ENCODE data around the gene CXXC5.

Gene CXXC5

GRCh38 chr5:139667001-139667729 is 19.0 kb downstream of the CXXC5 start:
- DNase-seq: no peak

- no peak for DNase-seq
These were observed 19.5 kb downstream of the CXXC5 start for GRCh38 chr5:139667730-139668063.

- no peak for DNase-seq
These were observed 20.1 kb downstream of the CXXC5 start for GRCh38 chr5:139668064-139668880.

GRCh38 chr5:139668924-139669661 is 20.9 kb downstream of the CXXC5 start:
- no peak for DNase-seq

DNA sequence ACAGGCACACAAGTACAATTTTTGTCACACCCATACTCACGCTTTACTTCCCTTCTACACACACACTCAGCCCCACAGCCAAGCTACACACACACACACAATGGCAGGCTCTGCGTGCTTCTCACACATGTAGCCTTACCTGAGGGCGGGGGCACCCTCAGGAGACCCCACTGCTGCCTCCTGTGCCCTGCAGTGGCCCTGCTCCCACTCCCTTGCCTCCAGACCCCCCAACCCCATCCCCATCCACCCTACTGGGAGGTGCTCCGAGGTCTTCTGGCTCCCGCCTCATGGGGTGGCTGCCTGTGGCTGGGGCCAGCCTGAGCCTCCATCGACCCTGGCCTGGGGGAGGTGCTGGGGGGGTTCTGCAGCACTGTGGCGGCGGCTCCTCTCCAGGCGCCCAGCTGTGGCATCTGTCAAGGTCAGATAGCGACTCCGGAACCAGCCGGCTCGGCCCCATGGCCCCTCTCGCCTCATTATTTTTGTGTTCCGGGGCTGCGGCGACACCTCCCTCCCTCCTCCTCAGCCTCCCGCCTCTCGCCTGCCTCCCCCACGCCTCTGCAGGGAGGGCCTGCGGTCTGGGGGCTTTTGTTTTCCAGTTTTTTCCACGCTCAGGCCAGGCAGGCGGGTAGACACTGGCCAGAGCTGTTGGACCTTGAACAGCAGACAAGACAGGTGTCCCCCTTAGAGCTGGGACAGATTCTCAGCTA is 21.7 kb downstream of the CXXC5 start:
- peak; percentile 36 for DNase-seq

GRCh38 chr5:139670369-139671095 is 22.4 kb downstream of the CXXC5 start:
- DNase-seq: peak; percentile 28

- no peak for DNase-seq
These were observed 23.1 kb downstream of the CXXC5 start for GRCh38 chr5:139671096-139671841.

GRCh38 chr5:139675213-139675612 is 27.1 kb downstream of the CXXC5 start:
- DNase-seq: no peak

- DNase-seq: no peak
These were observed 27.7 kb downstream of the CXXC5 start for GRCh38 chr5:139675825-139676224.

GRCh38 chr5:139676406-139676805 is 28.3 kb downstream of the CXXC5 start:
- DNase-seq: no peak

GRCh38 chr5:139676951-139677735 is 29.0 kb downstream of the CXXC5 start:
- no peak for DNase-seq

DNA sequence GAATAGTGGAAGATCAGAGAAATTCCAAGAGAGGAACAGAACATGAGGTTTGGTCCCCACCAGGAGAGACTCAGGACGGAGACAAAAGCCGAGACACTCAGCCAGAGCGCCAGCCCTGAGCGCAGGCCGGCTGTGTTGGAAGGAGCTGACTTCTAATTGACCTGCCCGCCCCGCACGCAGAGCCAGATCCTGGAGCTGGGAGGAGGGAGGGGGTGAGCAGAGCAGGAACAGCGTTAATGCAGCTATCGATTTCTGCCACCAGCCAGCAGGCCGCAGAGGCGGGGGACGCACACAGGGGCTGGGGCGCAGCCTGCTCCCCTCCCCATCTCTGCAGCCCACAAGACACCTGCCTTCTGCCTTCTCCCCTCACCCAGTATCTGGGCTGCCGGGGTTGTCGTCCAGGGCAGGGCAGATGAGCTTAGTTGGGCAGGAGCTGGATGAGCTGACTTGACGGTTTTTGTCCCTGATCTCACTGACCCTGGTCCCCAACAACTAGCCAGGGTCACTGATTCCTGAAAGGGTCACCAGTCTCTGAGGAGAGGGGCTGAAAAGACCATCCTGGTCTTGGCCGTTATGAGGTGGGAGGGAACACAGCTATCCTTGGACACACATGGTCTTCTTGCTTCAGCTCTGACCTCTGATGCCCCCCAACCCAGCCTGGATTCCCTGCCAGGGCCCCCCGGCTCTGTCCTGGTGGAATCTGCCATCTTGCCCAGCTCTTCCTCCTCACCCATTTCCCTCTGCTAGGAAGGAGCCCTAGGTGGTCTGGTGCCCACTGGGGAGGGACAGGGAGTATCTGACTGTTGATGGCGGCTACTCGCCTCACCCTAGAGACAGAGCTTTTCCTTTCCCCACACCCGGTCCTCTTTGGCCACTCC is 29.8 kb downstream of the CXXC5 start:
- DNase-seq: no peak

DNA sequence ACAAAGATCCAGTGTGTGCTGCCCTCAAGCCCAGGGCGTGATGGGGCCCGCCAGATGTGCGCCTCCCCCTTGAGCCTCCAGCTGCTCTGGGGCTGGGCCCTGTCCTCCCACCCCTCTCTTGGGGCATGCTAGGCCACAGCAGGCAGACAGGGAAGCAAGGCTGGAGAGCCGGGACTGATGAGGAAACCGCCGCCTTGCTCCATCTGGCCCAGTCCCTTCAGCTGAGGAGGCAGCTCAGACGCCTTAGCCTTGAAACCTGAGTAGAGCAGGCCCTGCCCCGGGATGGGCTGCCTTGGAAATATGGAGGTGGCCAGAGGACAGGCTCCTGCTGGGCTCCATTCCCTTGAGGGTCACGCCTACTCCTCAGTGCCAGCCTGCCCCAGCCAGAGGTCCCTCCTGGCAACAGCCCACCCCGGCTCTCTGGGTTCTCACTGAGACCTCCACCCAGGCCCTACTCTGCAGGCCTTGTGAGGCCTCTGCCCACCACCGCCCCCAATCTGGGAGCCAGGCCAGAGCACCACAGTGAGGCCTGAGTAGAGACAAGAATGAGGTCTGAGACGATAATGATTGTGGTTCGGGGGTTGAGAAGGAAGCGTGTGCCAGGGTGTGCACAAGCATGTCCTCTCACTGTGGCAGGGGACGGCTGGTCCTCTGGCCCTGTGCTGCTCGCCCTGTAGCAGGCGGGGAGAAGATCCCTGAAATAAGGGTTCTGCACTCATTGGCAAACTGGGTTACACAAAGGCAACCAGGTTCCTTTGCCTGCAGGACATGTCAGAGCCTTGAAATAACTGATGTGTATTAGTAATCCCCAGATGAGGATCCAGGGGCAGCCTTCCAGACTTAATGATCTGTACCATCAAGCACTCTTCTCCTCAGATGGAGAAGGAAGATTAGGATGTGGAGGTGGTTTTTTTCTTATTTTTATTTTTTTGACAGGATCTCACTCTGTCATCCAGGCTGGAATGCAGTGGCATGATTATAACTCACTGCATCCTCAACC is 30.9 kb downstream of the CXXC5 start:
- no peak for DNase-seq

DNA sequence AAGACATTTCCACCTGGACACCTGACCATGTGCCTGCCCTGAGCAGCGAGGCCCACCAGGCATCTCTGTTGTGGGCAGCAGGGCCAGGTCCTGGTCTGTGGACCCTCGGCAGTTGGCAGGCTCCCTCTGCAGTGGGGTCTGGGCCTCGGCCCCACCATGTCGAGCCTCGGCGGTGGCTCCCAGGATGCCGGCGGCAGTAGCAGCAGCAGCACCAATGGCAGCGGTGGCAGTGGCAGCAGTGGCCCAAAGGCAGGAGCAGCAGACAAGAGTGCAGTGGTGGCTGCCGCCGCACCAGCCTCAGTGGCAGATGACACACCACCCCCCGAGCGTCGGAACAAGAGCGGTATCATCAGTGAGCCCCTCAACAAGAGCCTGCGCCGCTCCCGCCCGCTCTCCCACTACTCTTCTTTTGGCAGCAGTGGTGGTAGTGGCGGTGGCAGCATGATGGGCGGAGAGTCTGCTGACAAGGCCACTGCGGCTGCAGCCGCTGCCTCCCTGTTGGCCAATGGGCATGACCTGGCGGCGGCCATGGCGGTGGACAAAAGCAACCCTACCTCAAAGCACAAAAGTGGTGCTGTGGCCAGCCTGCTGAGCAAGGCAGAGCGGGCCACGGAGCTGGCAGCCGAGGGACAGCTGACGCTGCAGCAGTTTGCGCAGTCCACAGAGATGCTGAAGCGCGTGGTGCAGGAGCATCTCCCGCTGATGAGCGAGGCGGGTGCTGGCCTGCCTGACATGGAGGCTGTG is 32.4 kb downstream of the CXXC5 start:
- no peak for DNase-seq

DNA sequence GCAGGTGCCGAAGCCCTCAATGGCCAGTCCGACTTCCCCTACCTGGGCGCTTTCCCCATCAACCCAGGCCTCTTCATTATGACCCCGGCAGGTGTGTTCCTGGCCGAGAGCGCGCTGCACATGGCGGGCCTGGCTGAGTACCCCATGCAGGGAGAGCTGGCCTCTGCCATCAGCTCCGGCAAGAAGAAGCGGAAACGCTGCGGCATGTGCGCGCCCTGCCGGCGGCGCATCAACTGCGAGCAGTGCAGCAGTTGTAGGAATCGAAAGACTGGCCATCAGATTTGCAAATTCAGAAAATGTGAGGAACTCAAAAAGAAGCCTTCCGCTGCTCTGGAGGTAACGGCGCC is 32.9 kb downstream of the CXXC5 start:
- DNase-seq: no peak

DNA sequence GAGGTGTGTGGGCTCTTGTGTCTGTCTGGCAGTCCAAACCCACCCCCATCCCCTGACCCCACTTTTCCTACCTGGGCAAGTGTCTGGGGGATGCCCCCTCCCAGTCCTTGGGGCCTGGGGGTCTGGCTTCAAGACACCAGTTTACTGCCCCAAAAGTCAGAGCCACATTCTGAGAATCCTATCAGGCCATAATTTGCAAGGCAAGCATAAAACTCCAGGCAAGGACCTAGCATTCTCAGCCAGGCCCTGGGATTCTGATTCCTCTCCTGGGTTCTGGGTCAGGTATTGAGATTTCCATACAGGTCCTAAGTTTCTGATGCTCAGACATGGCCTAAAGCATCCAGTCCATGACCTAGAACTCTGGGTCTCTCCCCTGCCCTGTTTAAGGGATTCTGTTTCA is 33.3 kb downstream of the CXXC5 start:
- DNase-seq: no peak

- DNase-seq: no peak
These were observed 34.1 kb downstream of the CXXC5 start for GRCh38 chr5:139682016-139682975.
